Measurements from ENCODE around the gene ANKH. TPM values are rescaled to one million over a fixed set of nuclear protein-coding genes. Genes with fewer than 3 reads are reported as not detected.

Gene ANKH
- polyA plus RNA-seq, 1 donor (not counting 4 experiments of a cell fraction or from before 2014, with no cell fraction given) = 13.8 TPM

- H3K9ac ChIP-seq (ENCODE audit: control insufficient read depth, extremely low read depth, insufficient read depth, low read length) = no peak overlapping the region
- no peaks in the 10 kb centered on the region for H3K9me3 ChIP-seq (ENCODE audit: control insufficient read depth, low read depth, low read length)
- no peaks in the 10 kb centered on the region for H4K20me1 ChIP-seq (ENCODE audit: control insufficient read depth, extremely low read depth, insufficient read depth, low read length)
- FAIRE-seq (no peak), DNase-seq (ENCODE audit: low read depth, low spot score) (no peak)
- no peaks in the 10 kb centered on the region for H3K79me2 ChIP-seq (ENCODE audit: control insufficient read depth, insufficient read depth, low read length)
- H3K36me3 ChIP-seq (ENCODE audit: control insufficient read depth in 2 of 2, extremely low read depth in 1 of 2, insufficient read depth in 2 of 2, low read length in 2 of 2) = no peaks in the 10 kb centered on the region
- no peak overlapping the region for H3K4me3 ChIP-seq (ENCODE audit: control insufficient read depth in 2 of 3, extremely low read depth in 1 of 3, insufficient read depth in 2 of 3, low read depth in 1 of 3, low read length in 3 of 3)
- dilution Hi-C loops (cut with MboI; ENCODE audit: extremely low pct_ligation_motif_present, low sequenced_read_pairs) = no loop called here
- H3K4me1 ChIP-seq (ENCODE audit: control insufficient read depth, extremely low read depth, insufficient read depth, low read length) = peaks cover 2% of the 10 kb centered on the region
- H2AFZ ChIP-seq (ENCODE audit: control insufficient read depth, low read length) = no peak overlapping the region
- H3K27me3 ChIP-seq (ENCODE audit: control insufficient read depth, extremely low read depth, insufficient read depth, low read length) = no peaks in the 10 kb centered on the region
- H3K9me1 ChIP-seq (ENCODE audit: control insufficient read depth, extremely low read depth, insufficient read depth, low read length) = no peaks in the 10 kb centered on the region
- H3K27ac ChIP-seq (ENCODE audit: control insufficient read depth, insufficient read depth, low read length) = no peak overlapping the region
- H3K4me2 ChIP-seq (ENCODE audit: control insufficient read depth, extremely low read depth, insufficient read depth, low read depth, low read length) = no peak overlapping the region
- TF ChIP-seq EZH2 (IDR thresholded peaks at IDR 0.05; ENCODE audit: low read length) = no peak
- TF ChIP-seq, protein P1, sequence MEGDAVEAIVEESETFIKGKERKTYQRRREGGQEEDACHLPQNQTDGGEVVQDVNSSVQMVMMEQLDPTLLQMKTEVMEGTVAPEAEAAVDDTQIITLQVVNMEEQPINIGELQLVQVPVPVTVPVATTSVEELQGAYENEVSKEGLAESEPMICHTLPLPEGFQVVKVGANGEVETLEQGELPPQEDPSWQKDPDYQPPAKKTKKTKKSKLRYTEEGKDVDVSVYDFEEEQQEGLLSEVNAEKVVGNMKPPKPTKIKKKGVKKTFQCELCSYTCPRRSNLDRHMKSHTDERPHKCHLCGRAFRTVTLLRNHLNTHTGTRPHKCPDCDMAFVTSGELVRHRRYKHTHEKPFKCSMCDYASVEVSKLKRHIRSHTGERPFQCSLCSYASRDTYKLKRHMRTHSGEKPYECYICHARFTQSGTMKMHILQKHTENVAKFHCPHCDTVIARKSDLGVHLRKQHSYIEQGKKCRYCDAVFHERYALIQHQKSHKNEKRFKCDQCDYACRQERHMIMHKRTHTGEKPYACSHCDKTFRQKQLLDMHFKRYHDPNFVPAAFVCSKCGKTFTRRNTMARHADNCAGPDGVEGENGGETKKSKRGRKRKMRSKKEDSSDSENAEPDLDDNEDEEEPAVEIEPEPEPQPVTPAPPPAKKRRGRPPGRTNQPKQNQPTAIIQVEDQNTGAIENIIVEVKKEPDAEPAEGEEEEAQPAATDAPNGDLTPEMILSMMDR (optimal IDR thresholded peaks at IDR 0.05 in 1 of 3, IDR thresholded peaks at IDR 0.05 in 1 of 3, conservative IDR thresholded peaks at IDR 0.05 in 1 of 3; ENCODE audit: extremely low read depth in 1 of 3, insufficient read depth in 2 of 3, low read length in 3 of 3) = no peak
Observed at GRCh38 chr5:14734396-14734795, 137.2 kb downstream of the ANKH start.

GRCh38 chr5:14733661-14734060 is 137.9 kb downstream of the ANKH start:
- DNase-seq (ENCODE audit: low read depth, low spot score) = no peak

More at GRCh38 chr5:14733661-14734060, 137.9 kb downstream of the ANKH start:
- no peak overlapping the region for H2AFZ ChIP-seq (ENCODE audit: control insufficient read depth, low read length)
- H3K36me3 ChIP-seq (ENCODE audit: control insufficient read depth in 2 of 2, extremely low read depth in 1 of 2, insufficient read depth in 2 of 2, low read length in 2 of 2) = no peaks in the 10 kb centered on the region
- H3K27ac ChIP-seq (ENCODE audit: control insufficient read depth, insufficient read depth, low read length) = no peak overlapping the region
- H3K4me2 ChIP-seq (ENCODE audit: control insufficient read depth, extremely low read depth, insufficient read depth, low read depth, low read length) = no peak overlapping the region
- H3K9me3 ChIP-seq (ENCODE audit: control insufficient read depth, low read depth, low read length) = no peaks in the 10 kb centered on the region
- no peak overlapping the region for H3K9ac ChIP-seq (ENCODE audit: control insufficient read depth, extremely low read depth, insufficient read depth, low read length)
- no peaks in the 10 kb centered on the region for H3K79me2 ChIP-seq (ENCODE audit: control insufficient read depth, insufficient read depth, low read length)
- TF ChIP-seq EZH2 (IDR thresholded peaks at IDR 0.05; ENCODE audit: low read length) = no peak
- TF ChIP-seq, protein P1 (optimal IDR thresholded peaks at IDR 0.05 in 1 of 3, IDR thresholded peaks at IDR 0.05 in 1 of 3, conservative IDR thresholded peaks at IDR 0.05 in 1 of 3; ENCODE audit: extremely low read depth in 1 of 3, insufficient read depth in 2 of 3, low read length in 3 of 3) = no peak
- no peaks in the 10 kb centered on the region for H3K27me3 ChIP-seq (ENCODE audit: control insufficient read depth, extremely low read depth, insufficient read depth, low read length)
- H4K20me1 ChIP-seq (ENCODE audit: control insufficient read depth, extremely low read depth, insufficient read depth, low read length) = no peaks in the 10 kb centered on the region
- no peak for FAIRE-seq
- no peaks in the 10 kb centered on the region for H3K9me1 ChIP-seq (ENCODE audit: control insufficient read depth, extremely low read depth, insufficient read depth, low read length)
- dilution Hi-C loops (cut with MboI; ENCODE audit: extremely low pct_ligation_motif_present, low sequenced_read_pairs) = no loop called here
- no peaks in the 10 kb centered on the region for H3K4me1 ChIP-seq (ENCODE audit: control insufficient read depth, extremely low read depth, insufficient read depth, low read length)
- no peak overlapping the region for H3K4me3 ChIP-seq (ENCODE audit: control insufficient read depth in 2 of 3, extremely low read depth in 1 of 3, insufficient read depth in 2 of 3, low read depth in 1 of 3, low read length in 3 of 3)
